Liver (tissue), 9 donors: ENCODE measurements around the gene CTNNBL1. TPM values are rescaled to one million over a fixed set of nuclear protein-coding genes. Genes with fewer than 3 reads are reported as not detected.

Experiments used
- DNase-seq: peaks from one replicate; pipeline ENCODE4 v3.0.0-alpha.2; 2017; ENCODE audit warnings: low spot score
- H3K27ac ChIP-seq, 2 donors: one replicate each; pipeline ENCODE4 v1.7.0; 2013; ENCODE audit warnings: inconsistent platforms in 2 of 2, low read length in 2 of 2, control low read depth in 1 of 2, low read depth in 1 of 2, mild to moderate bottlenecking in 1 of 2
- H3K27me3 ChIP-seq, 4 donors: one replicate each; pipeline versions ENCODE4 v1.6.1 to v1.7.0; 2013; ENCODE audit warnings: low read length in 3 of 4, inconsistent platforms in 1 of 4, mild to moderate bottlenecking in 1 of 4, moderate library complexity in 1 of 4; ENCODE audit not compliant: control insufficient read depth in 4 of 4, insufficient read depth in 4 of 4
- H3K36me3 ChIP-seq, 4 donors: one replicate each; pipeline versions ENCODE4 v1.6.1 to v1.7.0; 2013; ENCODE audit warnings: low read length in 3 of 4, mild to moderate bottlenecking in 3 of 4, low read depth in 1 of 4, moderate library complexity in 1 of 4; ENCODE audit not compliant: control insufficient read depth in 4 of 4, insufficient read depth in 3 of 4
- H3K4me1 ChIP-seq, 4 donors: one replicate each; pipeline versions ENCODE4 v1.6.1 to v1.7.0; 2013; ENCODE audit warnings: low read length in 3 of 4, mild to moderate bottlenecking in 3 of 4, moderate library complexity in 1 of 4; ENCODE audit not compliant: control insufficient read depth in 4 of 4, insufficient read depth in 4 of 4
- H3K4me3 ChIP-seq, 3 donors: one replicate each; pipeline versions ENCODE4 v1.6.1 to v1.7.0; 2013; ENCODE audit warnings: low read length in 3 of 3, control low read depth in 1 of 3, low read depth in 1 of 3, mild to moderate bottlenecking in 1 of 3
- H3K9ac ChIP-seq, 2 donors: one replicate each; pipeline ENCODE4 v1.7.0; 2013; ENCODE audit warnings: low read length in 2 of 2, mild to moderate bottlenecking in 2 of 2, moderate library complexity in 2 of 2, control low read depth in 1 of 2, low read depth in 1 of 2
- H3K9me3 ChIP-seq, 4 donors: one replicate each; pipeline versions ENCODE4 v1.6.1 to v1.7.0; 2013; ENCODE audit warnings: low read length in 3 of 4; ENCODE audit not compliant: control insufficient read depth in 4 of 4
- ATF3 ChIP-seq: IDR thresholded peaks from 2 replicates; pipeline ENCODE4 v1.6.1; 2016; ENCODE audit warnings: antibody characterized with exemption
- FOXA2 ChIP-seq: IDR thresholded peaks from 2 replicates; pipeline ENCODE4 v1.6.1; 2016; ENCODE audit warnings: antibody characterized with exemption
- GABPA ChIP-seq, 2 donors: IDR thresholded peaks in 1 of 2; conservative IDR thresholded peaks in 1 of 2; 2 replicates each; pipeline ENCODE4 v1.6.1; 2016; ENCODE audit warnings: antibody characterized with exemption in 2 of 2, mild to moderate bottlenecking in 1 of 2, moderate library complexity in 1 of 2
- HNF4A ChIP-seq, 2 donors: conservative IDR thresholded peaks; 2 replicates each; pipeline ENCODE4 v1.6.1; 2016; ENCODE audit warnings: antibody characterized with exemption in 2 of 2, mild to moderate bottlenecking in 2 of 2
- JUND ChIP-seq, 2 donors: IDR thresholded peaks; 2 replicates each; pipeline ENCODE4 v1.6.1; 2016; ENCODE audit warnings: antibody characterized with exemption in 2 of 2
- MAX ChIP-seq: IDR thresholded peaks from 2 replicates; pipeline ENCODE4 v1.6.1; 2016; ENCODE audit warnings: antibody characterized with exemption
- NR2F2 ChIP-seq: IDR thresholded peaks from 2 replicates; pipeline ENCODE4 v1.6.1; 2016; ENCODE audit warnings: antibody characterized with exemption
- RXRA ChIP-seq, 2 donors: IDR thresholded peaks; 2 replicates each; pipeline ENCODE4 v1.6.1; 2017 to 2018; ENCODE audit warnings: antibody characterized with exemption in 2 of 2, mild to moderate bottlenecking in 1 of 2
- SP1 ChIP-seq: IDR thresholded peaks from 2 replicates; pipeline ENCODE4 v1.6.1; 2018; ENCODE audit warnings: antibody characterized with exemption, mild to moderate bottlenecking
- TAF1 ChIP-seq: conservative IDR thresholded peaks from 2 replicates; pipeline ENCODE4 v1.6.1; 2016; ENCODE audit warnings: antibody characterized with exemption, mild to moderate bottlenecking
- ZBTB33 ChIP-seq: IDR thresholded peaks from 2 replicates; pipeline ENCODE4 v1.6.1; 2016; ENCODE audit warnings: antibody characterized with exemption
- WGBS: extraction: QIAGEN DNeasy Blood & Tissue Kit; methylation state at CpG from one replicate; pipeline ENCODE4 v1.1.7; 2013; 5-methylcytosine and 5-hydroxymethylcytosine counted together
- polyA plus RNA-seq, 2 donors: library from polyadenylated mRNA; stranded (reverse) in 1 of 2; unstranded in 1 of 2; fragments of 200-250 nt in 1 of 2; fragments of >200 nt in 1 of 2; fragmentation: Nextera tagmentation in 1 of 2; extraction: Ambion mirVana in 1 of 2; gene quantifications; one replicate each; pipeline versions ENCODE4 v1.2.1 to v1.2.3, GENCODE V29; 2013 to 2015
- total RNA-seq, 2 donors: library from RNA; depleted of rRNA; stranded (reverse); fragments of >200 nt; gene quantifications; one replicate each; pipeline ENCODE4 v1.2.3, GENCODE V29; 2014
- TF ChIP-seq, protein P1 (sequence below): fragments of 150-350 bp; IDR thresholded peaks from 2 replicates; pipeline ENCODE4 v1.5.1; 2017; ENCODE audit warnings: improper control_type of control experiment, low read depth, low read length; ENCODE audit not compliant: missing input control
- TF ChIP-seq, protein P2 (sequence below): IDR thresholded peaks from 2 replicates; pipeline ENCODE4 v1.6.1; 2016; ENCODE audit warnings: antibody characterized with exemption, mild to moderate bottlenecking
- donor health status: healthy.
- donor health status: healthy.
- donor health status: healthy.
- donor health status: healthy.
- donor health status: healthy.

CTNNBL1 gene
- total and polyA plus RNA-seq, 4 donors, result 18.3 to 25.4 (median 20.3) TPM

DNA sequence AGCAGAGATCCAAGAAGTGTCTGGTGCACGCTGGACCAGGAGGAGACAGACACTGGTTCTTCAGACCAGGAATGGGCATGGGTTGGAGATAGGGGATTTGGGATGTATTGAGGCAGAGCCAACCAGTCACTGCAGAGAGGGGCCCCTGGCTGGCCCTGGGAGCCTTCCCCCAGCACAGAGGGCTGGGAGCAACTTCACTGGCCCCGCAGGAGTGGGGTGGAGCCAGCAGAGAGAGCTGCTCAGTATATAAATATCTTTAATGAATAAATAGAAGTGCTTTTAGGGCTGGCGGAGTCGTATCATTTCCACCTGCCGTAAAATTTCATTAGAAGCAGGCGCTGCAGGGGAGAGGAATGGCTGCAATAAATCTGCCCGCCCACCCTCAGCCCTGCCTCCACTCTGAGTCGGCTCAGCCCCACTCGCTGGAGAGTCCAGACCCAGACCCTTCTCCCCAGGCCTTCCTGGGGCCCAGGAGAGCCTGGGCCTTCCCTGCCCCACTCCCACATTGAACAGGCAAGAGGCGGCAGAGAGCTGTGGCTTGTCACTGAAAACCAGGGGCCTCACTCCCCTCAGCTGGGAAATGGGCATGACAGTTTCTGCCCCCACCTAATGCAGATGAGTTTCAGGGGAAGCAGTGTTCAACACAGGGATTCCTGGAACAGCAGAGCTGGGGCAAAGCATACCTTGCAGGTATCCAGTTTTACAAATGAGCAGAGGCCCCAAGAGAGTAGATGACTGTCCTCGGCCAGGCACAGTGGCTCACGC lies 185.2 kb downstream of the CTNNBL1 start:
- Histone ChIP-seq H3K36me3 (peaks cover 0 to 8% (median 0%) of the 10 kb centered on the region in 4 donors), H3K27ac (no peak overlapping the region), H3K4me3 (no peak overlapping the region), H3K9me3 (no peaks in the 10 kb centered on the region), H3K9ac (no peak overlapping the region), H3K4me1 (no peaks in the 10 kb centered on the region), H3K27me3 (no peaks in the 10 kb centered on the region)
- TF ChIP-seq ZBTB33 (no peak), ATF3 (no peak), GABPA (IDR thresholded peaks at IDR 0.05 in 1 of 2, conservative IDR thresholded peaks at IDR 0.05 in 1 of 2) (no peak), FOXA2 (no peak), JUND (IDR thresholded peaks at IDR 0.05) (no peak), HNF4A (conservative IDR thresholded peaks at IDR 0.05) (no peak), NR2F2 (no peak), TAF1 (no peak), MAX (no peak), SP1 (no peak)
- TF ChIP-seq, protein P1, sequence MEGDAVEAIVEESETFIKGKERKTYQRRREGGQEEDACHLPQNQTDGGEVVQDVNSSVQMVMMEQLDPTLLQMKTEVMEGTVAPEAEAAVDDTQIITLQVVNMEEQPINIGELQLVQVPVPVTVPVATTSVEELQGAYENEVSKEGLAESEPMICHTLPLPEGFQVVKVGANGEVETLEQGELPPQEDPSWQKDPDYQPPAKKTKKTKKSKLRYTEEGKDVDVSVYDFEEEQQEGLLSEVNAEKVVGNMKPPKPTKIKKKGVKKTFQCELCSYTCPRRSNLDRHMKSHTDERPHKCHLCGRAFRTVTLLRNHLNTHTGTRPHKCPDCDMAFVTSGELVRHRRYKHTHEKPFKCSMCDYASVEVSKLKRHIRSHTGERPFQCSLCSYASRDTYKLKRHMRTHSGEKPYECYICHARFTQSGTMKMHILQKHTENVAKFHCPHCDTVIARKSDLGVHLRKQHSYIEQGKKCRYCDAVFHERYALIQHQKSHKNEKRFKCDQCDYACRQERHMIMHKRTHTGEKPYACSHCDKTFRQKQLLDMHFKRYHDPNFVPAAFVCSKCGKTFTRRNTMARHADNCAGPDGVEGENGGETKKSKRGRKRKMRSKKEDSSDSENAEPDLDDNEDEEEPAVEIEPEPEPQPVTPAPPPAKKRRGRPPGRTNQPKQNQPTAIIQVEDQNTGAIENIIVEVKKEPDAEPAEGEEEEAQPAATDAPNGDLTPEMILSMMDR, result no peak
- TF ChIP-seq, protein P2, sequence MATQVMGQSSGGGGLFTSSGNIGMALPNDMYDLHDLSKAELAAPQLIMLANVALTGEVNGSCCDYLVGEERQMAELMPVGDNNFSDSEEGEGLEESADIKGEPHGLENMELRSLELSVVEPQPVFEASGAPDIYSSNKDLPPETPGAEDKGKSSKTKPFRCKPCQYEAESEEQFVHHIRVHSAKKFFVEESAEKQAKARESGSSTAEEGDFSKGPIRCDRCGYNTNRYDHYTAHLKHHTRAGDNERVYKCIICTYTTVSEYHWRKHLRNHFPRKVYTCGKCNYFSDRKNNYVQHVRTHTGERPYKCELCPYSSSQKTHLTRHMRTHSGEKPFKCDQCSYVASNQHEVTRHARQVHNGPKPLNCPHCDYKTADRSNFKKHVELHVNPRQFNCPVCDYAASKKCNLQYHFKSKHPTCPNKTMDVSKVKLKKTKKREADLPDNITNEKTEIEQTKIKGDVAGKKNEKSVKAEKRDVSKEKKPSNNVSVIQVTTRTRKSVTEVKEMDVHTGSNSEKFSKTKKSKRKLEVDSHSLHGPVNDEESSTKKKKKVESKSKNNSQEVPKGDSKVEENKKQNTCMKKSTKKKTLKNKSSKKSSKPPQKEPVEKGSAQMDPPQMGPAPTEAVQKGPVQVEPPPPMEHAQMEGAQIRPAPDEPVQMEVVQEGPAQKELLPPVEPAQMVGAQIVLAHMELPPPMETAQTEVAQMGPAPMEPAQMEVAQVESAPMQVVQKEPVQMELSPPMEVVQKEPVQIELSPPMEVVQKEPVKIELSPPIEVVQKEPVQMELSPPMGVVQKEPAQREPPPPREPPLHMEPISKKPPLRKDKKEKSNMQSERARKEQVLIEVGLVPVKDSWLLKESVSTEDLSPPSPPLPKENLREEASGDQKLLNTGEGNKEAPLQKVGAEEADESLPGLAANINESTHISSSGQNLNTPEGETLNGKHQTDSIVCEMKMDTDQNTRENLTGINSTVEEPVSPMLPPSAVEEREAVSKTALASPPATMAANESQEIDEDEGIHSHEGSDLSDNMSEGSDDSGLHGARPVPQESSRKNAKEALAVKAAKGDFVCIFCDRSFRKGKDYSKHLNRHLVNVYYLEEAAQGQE, result no peak
- no peak for DNase-seq
- WGBS, result 90% methylated on average over 12 of the region's 12 CpGs

GRCh38 chr20:37879843-37880242 lies 186.0 kb downstream of the CTNNBL1 start:
- Histone ChIP-seq H3K4me3 (no peak overlapping the region), H3K4me1 (no peaks in the 10 kb centered on the region), H3K36me3 (peaks cover 0 to 3% (median 0%) of the 10 kb centered on the region in 4 donors), H3K27ac (no peak overlapping the region), H3K27me3 (no peaks in the 10 kb centered on the region), H3K9me3 (no peaks in the 10 kb centered on the region), H3K9ac (no peak overlapping the region)
- no peak for DNase-seq
- WGBS, result 95% methylated on average over 1 of the region's 1 CpG
- TF ChIP-seq RXRA (IDR thresholded peaks at IDR 0.05) (no peak), JUND (IDR thresholded peaks at IDR 0.05) (no peak), TAF1 (no peak), HNF4A (conservative IDR thresholded peaks at IDR 0.05) (no peak), MAX (no peak)
- TF ChIP-seq, protein P1, result no peak
